Endodermal cell (in vitro differentiated cells): ENCODE measurements around the gene CEP126. TPM values are rescaled to one million over a fixed set of nuclear protein-coding genes. Genes with fewer than 3 reads are reported as not detected.

Experiments used
- DNase-seq: peaks from one replicate; pipeline ENCODE4 v3.0.0-alpha.2; 2017
- H3K27ac ChIP-seq: 2 replicates; pipeline ENCODE4 v1.5.1; 2013; ENCODE audit warnings: mild to moderate bottlenecking, low read depth, low read length, moderate library complexity
- H3K27me3 ChIP-seq: 2 replicates; pipeline ENCODE4 v1.6.1; 2013; ENCODE audit warnings: mild to moderate bottlenecking, low read length, moderate library complexity; ENCODE audit not compliant: insufficient read depth, control insufficient read depth, poor library complexity, severe bottlenecking
- H3K36me3 ChIP-seq: 2 replicates; pipeline ENCODE4 v1.7.0; 2013; ENCODE audit warnings: mild to moderate bottlenecking, low read length, moderate library complexity; ENCODE audit not compliant: control insufficient read depth, insufficient read depth
- H3K4me1 ChIP-seq: one replicate; pipeline ENCODE4 v1.7.0; 2013; ENCODE audit warnings: low read length; ENCODE audit not compliant: control insufficient read depth, insufficient read depth
- H3K4me3 ChIP-seq: 2 replicates; pipeline ENCODE4 v1.5.1; 2013; ENCODE audit warnings: mild to moderate bottlenecking, low read length, moderate library complexity
- H3K9ac ChIP-seq: 2 replicates; pipeline ENCODE4 v1.6.1; 2013; ENCODE audit warnings: mild to moderate bottlenecking, low read length, moderate library complexity; ENCODE audit not compliant: poor library complexity, severe bottlenecking; ENCODE audit errors: extremely low read depth
- H3K9me3 ChIP-seq: 2 replicates; pipeline ENCODE4 v1.6.1; 2013; ENCODE audit warnings: mild to moderate bottlenecking, low read length, moderate library complexity; ENCODE audit not compliant: control insufficient read depth
- H3K27ac Mint-ChIP-seq: 2 replicates; pipeline ENCODE4 v1.8.0; 2020; ENCODE audit warnings: mixed read lengths
- H3K27me3 Mint-ChIP-seq: 2 replicates; pipeline ENCODE4 v1.8.0; 2021; ENCODE audit warnings: mild to moderate bottlenecking, mixed read lengths; ENCODE audit not compliant: insufficient read depth
- H3K36me3 Mint-ChIP-seq: 2 replicates; pipeline ENCODE4 v1.8.0; 2020; ENCODE audit warnings: low read depth, mixed read lengths
- H3K4me1 Mint-ChIP-seq: 2 replicates; pipeline ENCODE4 v1.8.0; 2020; ENCODE audit warnings: mixed read lengths
- H3K4me3 Mint-ChIP-seq: 2 replicates; pipeline ENCODE4 v1.8.0; 2020; ENCODE audit warnings: mild to moderate bottlenecking, moderate library complexity, mixed read lengths
- H3K9me3 Mint-ChIP-seq: 2 replicates; pipeline ENCODE4 v1.8.0; 2020; ENCODE audit warnings: mild to moderate bottlenecking, mixed read lengths
- WGBS, 2 experiments: methylation state at CpG; one replicate each; pipeline versions ENCODE4 v1.1.5 to v1.1.7; 2013; ENCODE audit warnings: missing lambda C conversion rate in 2 of 2, mixed read lengths in 1 of 2; ENCODE audit not compliant: insufficient coverage in 1 of 2, insufficient read length in 1 of 2; 5-methylcytosine and 5-hydroxymethylcytosine counted together
- total RNA-seq, 2 donors: library from RNA; stranded (reverse); fragmentation: NEBNext Ultra II Directional in 1 of 2; extraction: Animal tissue kit (Norgen Biotek cat#: 25700) in 1 of 2; gene quantifications; 2 replicates in 1 of 2; 3 replicates in 1 of 2; pipeline ENCODE4 v1.2.1, GENCODE V29; 2021
- TF ChIP-seq, protein P1 (sequence below): fragments of 200-600 bp; sonication (generic); conservative IDR thresholded peaks from 2 replicates; pipeline ENCODE4 v1.5.0; 2021; ENCODE audit warnings: antibody characterized with exemption, mild to moderate bottlenecking

Gene CEP126
- total RNA-seq, 2 donors from 2014 or later, result 1.9 to 3.2 TPM

DNA sequence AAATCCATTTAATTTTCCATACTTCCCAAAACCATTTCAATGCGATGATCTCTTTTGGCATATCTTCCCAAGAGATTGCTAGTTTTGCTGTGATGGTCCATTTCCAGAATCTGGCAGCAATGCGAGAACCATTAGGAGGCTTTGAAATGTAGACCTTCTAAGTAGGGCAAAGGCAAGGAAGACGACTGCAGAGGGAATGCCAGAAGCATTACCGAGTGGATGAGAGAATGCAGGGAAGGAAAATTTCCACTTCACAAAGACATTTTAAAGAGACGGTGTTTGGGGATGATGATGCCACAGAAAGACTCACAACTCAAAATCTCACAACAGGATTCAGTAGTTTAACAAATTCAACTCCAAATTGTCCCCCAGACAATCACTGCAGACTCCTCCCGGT, 471 bp upstream of the CEP126 start:
- H3K9ac ChIP-seq, result peak overlapping the region; percentile 17
- TF ChIP-seq, protein P1, sequence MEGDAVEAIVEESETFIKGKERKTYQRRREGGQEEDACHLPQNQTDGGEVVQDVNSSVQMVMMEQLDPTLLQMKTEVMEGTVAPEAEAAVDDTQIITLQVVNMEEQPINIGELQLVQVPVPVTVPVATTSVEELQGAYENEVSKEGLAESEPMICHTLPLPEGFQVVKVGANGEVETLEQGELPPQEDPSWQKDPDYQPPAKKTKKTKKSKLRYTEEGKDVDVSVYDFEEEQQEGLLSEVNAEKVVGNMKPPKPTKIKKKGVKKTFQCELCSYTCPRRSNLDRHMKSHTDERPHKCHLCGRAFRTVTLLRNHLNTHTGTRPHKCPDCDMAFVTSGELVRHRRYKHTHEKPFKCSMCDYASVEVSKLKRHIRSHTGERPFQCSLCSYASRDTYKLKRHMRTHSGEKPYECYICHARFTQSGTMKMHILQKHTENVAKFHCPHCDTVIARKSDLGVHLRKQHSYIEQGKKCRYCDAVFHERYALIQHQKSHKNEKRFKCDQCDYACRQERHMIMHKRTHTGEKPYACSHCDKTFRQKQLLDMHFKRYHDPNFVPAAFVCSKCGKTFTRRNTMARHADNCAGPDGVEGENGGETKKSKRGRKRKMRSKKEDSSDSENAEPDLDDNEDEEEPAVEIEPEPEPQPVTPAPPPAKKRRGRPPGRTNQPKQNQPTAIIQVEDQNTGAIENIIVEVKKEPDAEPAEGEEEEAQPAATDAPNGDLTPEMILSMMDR, result no peak
- WGBS, 2 experiments, result 26 to 29% methylated on average over 3 to 6 of the region's 6 CpGs
- H3K9me3 ChIP-seq, result no peaks in the 10 kb centered on the region
- Mint-ChIP-seq H3K4me3 (peak overlapping the region; percentile 84), H3K27ac (peak overlapping the region; percentile 93), H3K27me3 (no peaks in the 10 kb centered on the region), H3K4me1 (peaks cover 18% of the 10 kb centered on the region), H3K36me3 (no peaks in the 10 kb centered on the region), H3K9me3 (no peaks in the 10 kb centered on the region)
- H3K27me3 ChIP-seq, result no peaks in the 10 kb centered on the region
- no peaks in the 10 kb centered on the region for H3K4me1 ChIP-seq
- no peak for DNase-seq
- H3K27ac ChIP-seq, result peak overlapping the region; percentile 25
- H3K4me3 ChIP-seq, result peak overlapping the region; percentile 86
- no peaks in the 10 kb centered on the region for H3K36me3 ChIP-seq

DNA sequence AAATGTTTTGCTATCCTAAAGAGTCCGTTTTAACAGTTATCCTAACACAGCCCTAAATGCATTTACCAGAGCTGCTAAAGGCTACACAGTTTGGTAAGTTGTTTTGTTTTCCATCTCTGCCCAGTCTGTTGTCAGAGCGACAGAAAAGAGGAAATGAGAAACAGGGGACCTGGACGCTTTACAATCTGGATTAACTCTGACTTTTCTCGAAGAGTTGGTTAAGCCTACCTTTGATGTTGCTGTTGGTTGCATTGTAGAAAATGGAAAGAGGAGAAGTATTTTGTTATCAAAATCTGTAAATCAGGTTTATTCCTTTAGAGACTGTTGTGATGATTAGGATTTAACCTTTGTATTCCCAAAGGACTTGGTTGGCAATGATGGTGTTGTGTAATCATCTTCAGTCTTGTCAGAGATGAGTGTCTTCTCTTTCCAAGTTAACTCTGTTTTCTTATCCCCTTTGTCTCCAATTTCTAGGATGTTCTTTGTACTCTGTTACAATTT, 1.0 kb downstream of the CEP126 start:
- TF ChIP-seq, protein P1, result no peak
- Histone ChIP-seq H3K9me3 (no peaks in the 10 kb centered on the region), H3K36me3 (no peaks in the 10 kb centered on the region), H3K4me3 (peak overlapping the region; percentile 86), H3K27ac (no peak overlapping the region), H3K27me3 (no peaks in the 10 kb centered on the region), H3K9ac (peak overlapping the region; percentile 58), H3K4me1 (no peaks in the 10 kb centered on the region)
- Mint-ChIP-seq H3K4me1 (peaks cover 18% of the 10 kb centered on the region), H3K9me3 (no peaks in the 10 kb centered on the region), H3K27ac (peak overlapping the region; percentile 83), H3K4me3 (peak overlapping the region; percentile 84), H3K36me3 (no peaks in the 10 kb centered on the region), H3K27me3 (no peaks in the 10 kb centered on the region)
- 64 to 78% methylated on average over 3 to 4 of the region's 4 CpGs for WGBS, 2 experiments
- no peak for DNase-seq

DNA sequence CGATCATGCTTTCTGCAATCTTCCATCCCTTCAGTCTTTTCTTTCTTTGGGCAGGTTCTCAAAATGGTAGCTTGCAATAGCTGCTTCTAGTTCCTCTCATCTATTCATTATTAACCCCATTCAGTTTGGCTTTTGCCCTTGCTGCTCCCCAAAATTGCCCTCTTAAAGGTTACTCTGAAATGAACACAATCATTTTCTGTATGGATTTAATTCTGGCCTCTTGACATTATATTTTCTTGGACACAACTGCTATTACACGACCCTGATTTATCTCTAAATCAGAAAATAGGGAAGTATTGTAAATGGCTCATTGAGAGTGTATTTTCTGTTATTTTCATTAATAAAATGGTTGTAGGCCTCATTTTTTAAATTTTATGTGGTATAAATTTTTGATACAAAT, 1.6 kb downstream of the CEP126 start, which contains the start of gene ANGPTL5:
ANGPTL5 (minus strand) TSS at position 101 of the 400 bp plus-strand sequence. CDS start 8,613 bp downstream, outside the sequence.
- DNase-seq, result no peak
- peak within 1 kb of the TSS; percentile 86 for H3K4me3 ChIP-seq
- Mint-ChIP-seq H3K27me3 (no peaks in the 10 kb centered on the region), H3K27ac (peak within 1 kb of the TSS; percentile 83), H3K4me1 (peaks cover 18% of the 10 kb centered on the region), H3K36me3 (no peaks in the 10 kb centered on the region), H3K9me3 (no peaks in the 10 kb centered on the region), H3K4me3 (peak within 1 kb of the TSS; percentile 84)
- no peaks in the 10 kb centered on the region for H3K27me3 ChIP-seq
- H3K4me1 ChIP-seq, result no peaks in the 10 kb centered on the region
- peak within 1 kb of the TSS; percentile 58 for H3K9ac ChIP-seq
- TF ChIP-seq, protein P1, result no peak
- 90% methylated on average over 1 to 2 of the region's 2 CpGs for WGBS, 2 experiments
- no peaks in the 10 kb centered on the region for H3K9me3 ChIP-seq
- no peaks in the 10 kb centered on the region for H3K36me3 ChIP-seq
- H3K27ac ChIP-seq, result peak within 1 kb of the TSS; percentile 59
